A549 (cell line): ENCODE data around the gene ABHD2. TPM values are rescaled to one million over a fixed set of nuclear protein-coding genes. Genes with fewer than 3 reads are reported as not detected.

ENCODE experiments used
- ATAC-seq, 2 experiments: fragments of 200-7000 bp in 1 of 2; fragments of >200 bp in 1 of 2; cut with Nextera tagmentation in 1 of 2; cut with Tn5 transposase in 1 of 2; 3 replicates each; pipeline versions ENCODE4 v1.8.0 to v1.9.1; 2018 to 2020; ENCODE audit warnings: mild to moderate bottlenecking in 1 of 2, moderate library complexity in 1 of 2
- CTCF ChIA-PET: fragments of 300-600 bp; sonication (Branson Sonifier 250); formaldehyde crosslinking; extraction: SDS; loops from one replicate; lab custom pipeline; 2021; ENCODE audit warnings: antibody characterized with exemption, inconsistent platforms; lab: Yijun Ruan, JAX
- POLR2A ChIA-PET: fragments of 350-600 bp; formaldehyde crosslinking; extraction: SDS; loops from one replicate; lab custom pipeline; 2021; ENCODE audit warnings: antibody characterized with exemption, inconsistent platforms; lab: Yijun Ruan, JAX
- DNase-seq, 2 experiments: peaks; one replicate each; pipeline versions ENCODE4 v3.0.0 to v3.0.0-alpha.2; 2011 to 2016; ENCODE audit warnings: low read depth in 1 of 2, low spot score in 1 of 2
- FAIRE-seq: peaks from 2 replicates; lab custom pipeline; 2011; peaks lifted over from hg19 to GRCh38; lab: Jason Lieb, UNC
- H3K27ac ChIP-seq, 2 experiments: fragments of >200 bp; sonication (Bioruptor Twin); formaldehyde crosslinking; 3 replicates each; pipeline ENCODE4 v1.5.1; 2016 to 2017
- H3K4me1 ChIP-seq: fragments of >200 bp; sonication (Bioruptor Twin); formaldehyde crosslinking; 3 replicates; pipeline ENCODE4 v1.6.1; 2016
- H3K4me2 ChIP-seq: fragments of >200 bp; sonication (Bioruptor Twin); formaldehyde crosslinking; 3 replicates; pipeline ENCODE4 v1.6.1; 2016
- H3K4me3 ChIP-seq: fragments of >200 bp; sonication (Bioruptor Twin); formaldehyde crosslinking; 3 replicates; pipeline ENCODE4 v1.5.1; 2016
- H3K9me3 ChIP-seq: fragments of >200 bp; sonication (Bioruptor Twin); formaldehyde crosslinking; 3 replicates; pipeline ENCODE4 v1.6.1; 2016
- BHLHE40 ChIP-seq: IDR thresholded peaks from 2 replicates; pipeline ENCODE4 v1.6.1; 2012; ENCODE audit warnings: low read depth, low read length, inconsistent platforms
- CBX2 ChIP-seq: fragments of 200-600 bp; sonication (generic); IDR thresholded peaks from 2 replicates; pipeline ENCODE4 v1.6.1; 2016; ENCODE audit warnings: low read depth, mild to moderate bottlenecking, borderline replicate concordance
- CBX8 ChIP-seq: fragments of 200-600 bp; sonication (generic); IDR thresholded peaks from 2 replicates; pipeline ENCODE4 v1.6.1; 2016
- EHF ChIP-seq: fragments of 250-450 bp; sonication (Bioruptor Pico); IDR thresholded peaks from 2 replicates; pipeline ENCODE4 v1.5.0; 2020; ENCODE audit warnings: mild to moderate bottlenecking
- EP300 ChIP-seq, 2 experiments: fragments of >200 bp; sonication (Bioruptor Twin); formaldehyde crosslinking; IDR thresholded peaks; 2 replicates in 1 of 2; 3 replicates in 1 of 2; pipeline ENCODE4 v1.6.1; 2016 to 2017
- GATA3 ChIP-seq: IDR thresholded peaks from 2 replicates; pipeline ENCODE4 v1.6.1; 2012; ENCODE audit warnings: borderline replicate concordance
- HMGXB4 ChIP-seq: fragments of 250-450 bp; sonication (Bioruptor Pico); IDR thresholded peaks from 2 replicates; pipeline ENCODE4 v1.5.0; 2021; ENCODE audit warnings: mild to moderate bottlenecking, moderate library complexity, borderline replicate concordance
- MYC ChIP-seq: IDR thresholded peaks from 2 replicates; pipeline ENCODE4 v1.6.1; 2012; ENCODE audit warnings: mild to moderate bottlenecking, inconsistent platforms, low read length, improper control_type of control experiment, borderline replicate concordance
- NFE2L2 ChIP-seq: fragments of 150-350 bp; conservative IDR thresholded peaks from 2 replicates; pipeline ENCODE4 v1.6.1; 2014; ENCODE audit warnings: low read length
- NPAS2 ChIP-seq: fragments of 250-450 bp; sonication (Bioruptor Pico); IDR thresholded peaks from 2 replicates; pipeline ENCODE4 v1.8.0; 2022; ENCODE audit warnings: mild to moderate bottlenecking, moderate library complexity, borderline replicate concordance
- NR3C1 ChIP-seq: fragments of >200 bp; sonication (Bioruptor Twin); formaldehyde crosslinking; IDR thresholded peaks from 3 replicates; pipeline ENCODE4 v1.6.1; 2017
- PHF8 ChIP-seq: fragments of 200-600 bp; sonication (generic); IDR thresholded peaks from 2 replicates; pipeline ENCODE4 v1.6.1; 2016; ENCODE audit warnings: low read depth, mild to moderate bottlenecking, antibody characterized with exemption, moderate library complexity, borderline replicate concordance
- POLR2A ChIP-seq: IDR thresholded peaks from 2 replicates; pipeline ENCODE4 v1.6.1; 2012; ENCODE audit warnings: mild to moderate bottlenecking, low read length
- RARB ChIP-seq: fragments of 250-450 bp; sonication (Bioruptor Pico); IDR thresholded peaks from 2 replicates; pipeline ENCODE4 v1.8.0; 2021; ENCODE audit warnings: mild to moderate bottlenecking, moderate library complexity
- RCOR1 ChIP-seq: fragments of 150-350 bp; IDR thresholded peaks from 2 replicates; pipeline ENCODE4 v1.6.1; 2014; ENCODE audit warnings: antibody characterized with exemption, low read length, low read depth
- RNF2 ChIP-seq: fragments of 200-600 bp; sonication (generic); IDR thresholded peaks from 2 replicates; pipeline ENCODE4 v1.6.1; 2016; ENCODE audit warnings: low read depth, mild to moderate bottlenecking, antibody characterized with exemption, moderate library complexity, borderline replicate concordance
- SMC3 ChIP-seq: fragments of >200 bp; sonication (Bioruptor Twin); formaldehyde crosslinking; IDR thresholded peaks from 3 replicates; pipeline ENCODE4 v1.6.1; 2018; ENCODE audit warnings: inconsistent platforms
- TP53 ChIP-seq: fragments of 250-450 bp; sonication (Bioruptor Pico); IDR thresholded peaks from 2 replicates; pipeline ENCODE4 v1.5.0; 2021; ENCODE audit warnings: mild to moderate bottlenecking, moderate library complexity
- WGBS: methylation state at CpG from one replicate; pipeline ENCODE4 v1.1.6; 2017; ENCODE audit errors: missing lambda C conversion rate; 5-methylcytosine and 5-hydroxymethylcytosine counted together
- polyA plus RNA-seq, 4 experiments: library from polyadenylated mRNA; depleted of rRNA in 3 of 4; stranded (reverse); fragments of >200 nt; fragmentation: RNase III in 1 of 4; extraction: RNeasy Plus Mini Kit Qiagen cat#74134 plus additional on column Dnase treatment in 1 of 4; gene quantifications; 2 replicates in 3 of 4; 3 replicates in 1 of 4; pipeline ENCODE4 v1.2.3, GENCODE V29; 2011 to 2017
- TF ChIP-seq, protein P1 (sequence below): fragments of 200-600 bp; sonication (generic); IDR thresholded peaks from 2 replicates; pipeline ENCODE4 v1.6.1; 2016; ENCODE audit warnings: antibody characterized with exemption, mild to moderate bottlenecking, moderate library complexity
- TF ChIP-seq, protein P2 (sequence below): fragments of >200 bp; sonication (Bioruptor Twin); formaldehyde crosslinking; IDR thresholded peaks from 3 replicates; pipeline ENCODE4 v1.6.1; 2016
- TF ChIP-seq, protein P3 (sequence below): IDR thresholded peaks from 2 replicates; pipeline ENCODE4 v1.6.1; 2012

The ABHD2 gene
- polyA plus RNA-seq, 2 of the 4 experiments (the other 2 are of a cell fraction) = 36.2 to 63.3 TPM

- TF ChIP-seq, protein P1, sequence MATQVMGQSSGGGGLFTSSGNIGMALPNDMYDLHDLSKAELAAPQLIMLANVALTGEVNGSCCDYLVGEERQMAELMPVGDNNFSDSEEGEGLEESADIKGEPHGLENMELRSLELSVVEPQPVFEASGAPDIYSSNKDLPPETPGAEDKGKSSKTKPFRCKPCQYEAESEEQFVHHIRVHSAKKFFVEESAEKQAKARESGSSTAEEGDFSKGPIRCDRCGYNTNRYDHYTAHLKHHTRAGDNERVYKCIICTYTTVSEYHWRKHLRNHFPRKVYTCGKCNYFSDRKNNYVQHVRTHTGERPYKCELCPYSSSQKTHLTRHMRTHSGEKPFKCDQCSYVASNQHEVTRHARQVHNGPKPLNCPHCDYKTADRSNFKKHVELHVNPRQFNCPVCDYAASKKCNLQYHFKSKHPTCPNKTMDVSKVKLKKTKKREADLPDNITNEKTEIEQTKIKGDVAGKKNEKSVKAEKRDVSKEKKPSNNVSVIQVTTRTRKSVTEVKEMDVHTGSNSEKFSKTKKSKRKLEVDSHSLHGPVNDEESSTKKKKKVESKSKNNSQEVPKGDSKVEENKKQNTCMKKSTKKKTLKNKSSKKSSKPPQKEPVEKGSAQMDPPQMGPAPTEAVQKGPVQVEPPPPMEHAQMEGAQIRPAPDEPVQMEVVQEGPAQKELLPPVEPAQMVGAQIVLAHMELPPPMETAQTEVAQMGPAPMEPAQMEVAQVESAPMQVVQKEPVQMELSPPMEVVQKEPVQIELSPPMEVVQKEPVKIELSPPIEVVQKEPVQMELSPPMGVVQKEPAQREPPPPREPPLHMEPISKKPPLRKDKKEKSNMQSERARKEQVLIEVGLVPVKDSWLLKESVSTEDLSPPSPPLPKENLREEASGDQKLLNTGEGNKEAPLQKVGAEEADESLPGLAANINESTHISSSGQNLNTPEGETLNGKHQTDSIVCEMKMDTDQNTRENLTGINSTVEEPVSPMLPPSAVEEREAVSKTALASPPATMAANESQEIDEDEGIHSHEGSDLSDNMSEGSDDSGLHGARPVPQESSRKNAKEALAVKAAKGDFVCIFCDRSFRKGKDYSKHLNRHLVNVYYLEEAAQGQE = no peak
These were observed 20.6 kb downstream of the ABHD2 start (continued) for GRCh38 chr15:89108835-89109234.

GRCh38 chr15:89109238-89109637, 21.0 kb downstream of the ABHD2 start:
- TF ChIP-seq NPAS2 (CRISPR knock-in tag) (no peak), MYC (no peak), RCOR1 (no peak), GATA3 (no peak), RNF2 (no peak), POLR2A (no peak), EP300 (IDR thresholded peaks at IDR 0.05) (no peak), SMC3 (no peak), PHF8 (no peak), CBX2 (no peak), RARB (CRISPR knock-in tag) (no peak), NR3C1 (no peak), BHLHE40 (no peak), TP53 (no peak)
- TF ChIP-seq, protein P2, sequence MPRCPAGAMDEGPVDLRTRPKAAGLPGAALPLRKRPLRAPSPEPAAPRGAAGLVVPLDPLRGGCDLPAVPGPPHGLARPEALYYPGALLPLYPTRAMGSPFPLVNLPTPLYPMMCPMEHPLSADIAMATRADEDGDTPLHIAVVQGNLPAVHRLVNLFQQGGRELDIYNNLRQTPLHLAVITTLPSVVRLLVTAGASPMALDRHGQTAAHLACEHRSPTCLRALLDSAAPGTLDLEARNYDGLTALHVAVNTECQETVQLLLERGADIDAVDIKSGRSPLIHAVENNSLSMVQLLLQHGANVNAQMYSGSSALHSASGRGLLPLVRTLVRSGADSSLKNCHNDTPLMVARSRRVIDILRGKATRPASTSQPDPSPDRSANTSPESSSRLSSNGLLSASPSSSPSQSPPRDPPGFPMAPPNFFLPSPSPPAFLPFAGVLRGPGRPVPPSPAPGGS = no peak
- TF ChIP-seq, protein P1 = no peak
- FAIRE-seq (no peak), ATAC-seq (no peak), DNase-seq (no peak)
- 92% methylated on average over 4 of the region's 4 CpGs for WGBS
- H3K4me1 ChIP-seq = peaks cover 82% of the 10 kb centered on the region
- H3K4me3 ChIP-seq = no peak overlapping the region
- ChIA-PET CTCF (interaction anchor here (0.9 to 14.8 kb wide), 4 partner anchors 11 to 62 kb away, joined by 5 to 176 read pairs (median 7); no protein-coding TSS in a partner anchor), POLR2A (no interaction called here)
- peak overlapping the region; percentile 85 to 88; a peak in 4 of 6 replicates for H3K27ac ChIP-seq
- no peak overlapping the region for H3K4me2 ChIP-seq
- H3K9me3 ChIP-seq = no peaks in the 10 kb centered on the region

- H3K27ac ChIP-seq = peak overlapping the region; percentile 13 to 33; a peak in 4 of 6 replicates
- ATAC-seq (no peak), FAIRE-seq (no peak), DNase-seq (no peak)
- 90% methylated on average over 8 of the region's 8 CpGs for WGBS
- no peak overlapping the region for H3K4me3 ChIP-seq
- no peak overlapping the region for H3K4me2 ChIP-seq
- ChIA-PET CTCF (interaction anchor here (1.4 to 14.9 kb wide), 5 partner anchors 9 to 206 kb away, joined by 4 to 187 read pairs (median 65); no protein-coding TSS in a partner anchor), POLR2A (no interaction called here)
- H3K4me1 ChIP-seq = peaks cover 82% of the 10 kb centered on the region
- H3K9me3 ChIP-seq = no peaks in the 10 kb centered on the region
- TF ChIP-seq CBX8 (no peak), HMGXB4 (no peak), EHF (no peak), SMC3 (no peak), NFE2L2 (no peak)
- TF ChIP-seq, protein P1 = no peak
- TF ChIP-seq, protein P3, sequence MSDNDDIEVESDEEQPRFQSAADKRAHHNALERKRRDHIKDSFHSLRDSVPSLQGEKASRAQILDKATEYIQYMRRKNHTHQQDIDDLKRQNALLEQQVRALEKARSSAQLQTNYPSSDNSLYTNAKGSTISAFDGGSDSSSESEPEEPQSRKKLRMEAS = no peak
These were observed 21.8 kb downstream of the ABHD2 start for GRCh38 chr15:89110060-89110459.
